ENCODE data around the gene IGLON5.

GRCh38 chr19:51296336-51297093, 14.9 kb upstream of the IGLON5 start:
- no peak for TF ChIP-seq POLR2A (IDR thresholded peaks at IDR 0.05; ENCODE audit: low read depth, low read length)
- TF ChIP-seq TAF1 (IDR thresholded peaks at IDR 0.05; ENCODE audit: low read depth, low read length), result no peak
- TF ChIP-seq POLR2AphosphoS5 (IDR thresholded peaks at IDR 0.05; ENCODE audit: low read depth, low read length), result no peak

Measured in GM12891 (cell line).